Liver (tissue), 3 donors: ENCODE results near the gene TMOD4.
A peak's percentile ranks its signal among the peaks of the same experiment; 100 is the strongest.

ENCODE experiments used
- EGR1 ChIP-seq, 2 donors: IDR thresholded peaks; 2 replicates each; pipeline ENCODE4 v1.6.1; 2016 to 2018; ENCODE audit warnings: antibody characterized with exemption in 2 of 2, low read depth in 2 of 2
- FOXA1 ChIP-seq: IDR thresholded peaks from 2 replicates; pipeline ENCODE4 v1.6.1; 2016; ENCODE audit warnings: antibody characterized with exemption
- MAX ChIP-seq: IDR thresholded peaks from 2 replicates; pipeline ENCODE4 v1.6.1; 2016; ENCODE audit warnings: antibody characterized with exemption
- NR2F2 ChIP-seq: IDR thresholded peaks from 2 replicates; pipeline ENCODE4 v1.6.1; 2016; ENCODE audit warnings: antibody characterized with exemption
- REST ChIP-seq: IDR thresholded peaks from 2 replicates; pipeline ENCODE4 v1.6.1; 2016; ENCODE audit warnings: antibody characterized with exemption, mild to moderate bottlenecking
- RXRA ChIP-seq, 2 donors: IDR thresholded peaks; 2 replicates each; pipeline ENCODE4 v1.6.1; 2017 to 2018; ENCODE audit warnings: antibody characterized with exemption in 2 of 2, mild to moderate bottlenecking in 1 of 2
- SP1 ChIP-seq: IDR thresholded peaks from 2 replicates; pipeline ENCODE4 v1.6.1; 2018; ENCODE audit warnings: antibody characterized with exemption, mild to moderate bottlenecking
- YY1 ChIP-seq: IDR thresholded peaks from 2 replicates; pipeline ENCODE4 v1.6.1; 2016; ENCODE audit warnings: antibody characterized with exemption, mild to moderate bottlenecking
- ZBTB33 ChIP-seq: IDR thresholded peaks from 2 replicates; pipeline ENCODE4 v1.6.1; 2016; ENCODE audit warnings: antibody characterized with exemption
- TF ChIP-seq, protein P1 (sequence below): fragments of 150-350 bp; IDR thresholded peaks from 2 replicates; pipeline ENCODE4 v1.5.1; 2017; ENCODE audit warnings: improper control_type of control experiment, low read depth, low read length; ENCODE audit not compliant: missing input control
- TF ChIP-seq, protein P2 (sequence below): IDR thresholded peaks from 2 replicates; pipeline ENCODE4 v1.6.1; 2016; ENCODE audit warnings: antibody characterized with exemption
- donor health status: healthy.
- donor health status: healthy.

DNA sequence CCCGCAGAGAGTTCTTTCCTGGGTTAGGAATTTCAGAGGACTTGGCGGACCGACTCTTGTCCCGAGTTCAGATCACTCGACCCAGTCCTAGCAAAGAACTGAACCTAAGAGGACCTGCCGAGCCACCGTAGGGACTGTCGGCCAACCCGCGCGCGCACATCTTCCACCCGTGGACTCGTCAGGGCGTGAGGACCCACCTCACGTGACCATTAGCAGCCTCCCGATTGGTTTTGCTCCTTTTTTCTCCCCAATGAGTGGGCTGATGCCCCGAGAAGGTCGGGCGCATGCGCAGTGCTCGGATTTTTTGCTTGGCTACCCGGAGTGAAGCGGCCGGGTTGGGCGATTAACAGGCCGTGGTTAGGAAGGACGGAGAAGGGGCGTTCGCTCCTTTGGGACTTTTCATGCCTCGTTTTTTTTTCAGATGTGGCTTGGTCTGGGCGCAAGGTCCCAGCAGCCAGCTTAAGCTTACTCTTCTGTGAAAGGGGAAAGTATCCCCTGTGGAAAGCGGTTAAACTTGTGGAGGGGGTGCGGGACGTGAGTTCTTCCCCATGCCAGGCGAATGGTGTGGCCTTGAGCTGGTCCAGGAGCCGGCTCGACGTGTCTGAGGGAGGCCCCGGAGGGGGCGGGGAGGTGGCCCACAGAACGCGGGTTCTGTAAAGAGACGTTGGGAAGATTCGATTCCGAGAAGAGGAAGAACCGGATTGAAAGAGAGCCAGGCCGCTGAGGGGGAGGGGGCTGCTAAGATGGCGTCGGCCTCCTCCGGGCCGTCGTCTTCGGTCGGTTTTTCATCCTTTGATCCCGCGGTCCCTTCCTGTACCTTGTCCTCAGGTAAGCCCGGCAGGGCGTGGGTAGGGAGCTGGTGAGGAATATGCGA, 22.7 kb upstream of the TMOD4 start, which contains the start of gene PIP5K1A:
- TF ChIP-seq, protein P1, sequence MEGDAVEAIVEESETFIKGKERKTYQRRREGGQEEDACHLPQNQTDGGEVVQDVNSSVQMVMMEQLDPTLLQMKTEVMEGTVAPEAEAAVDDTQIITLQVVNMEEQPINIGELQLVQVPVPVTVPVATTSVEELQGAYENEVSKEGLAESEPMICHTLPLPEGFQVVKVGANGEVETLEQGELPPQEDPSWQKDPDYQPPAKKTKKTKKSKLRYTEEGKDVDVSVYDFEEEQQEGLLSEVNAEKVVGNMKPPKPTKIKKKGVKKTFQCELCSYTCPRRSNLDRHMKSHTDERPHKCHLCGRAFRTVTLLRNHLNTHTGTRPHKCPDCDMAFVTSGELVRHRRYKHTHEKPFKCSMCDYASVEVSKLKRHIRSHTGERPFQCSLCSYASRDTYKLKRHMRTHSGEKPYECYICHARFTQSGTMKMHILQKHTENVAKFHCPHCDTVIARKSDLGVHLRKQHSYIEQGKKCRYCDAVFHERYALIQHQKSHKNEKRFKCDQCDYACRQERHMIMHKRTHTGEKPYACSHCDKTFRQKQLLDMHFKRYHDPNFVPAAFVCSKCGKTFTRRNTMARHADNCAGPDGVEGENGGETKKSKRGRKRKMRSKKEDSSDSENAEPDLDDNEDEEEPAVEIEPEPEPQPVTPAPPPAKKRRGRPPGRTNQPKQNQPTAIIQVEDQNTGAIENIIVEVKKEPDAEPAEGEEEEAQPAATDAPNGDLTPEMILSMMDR: no peak
- TF ChIP-seq MAX: peak; percentile 81
- TF ChIP-seq YY1: peak; percentile 82
- peak; percentile 60 to 68 for TF ChIP-seq EGR1 (IDR thresholded peaks at IDR 0.05; ENCODE audit: low read depth in 2 of 2)
- TF ChIP-seq RXRA (IDR thresholded peaks at IDR 0.05): peak; percentile 63 to 72
- peak; percentile 70 for TF ChIP-seq NR2F2
- no peak for TF ChIP-seq FOXA1
- TF ChIP-seq REST: peak; percentile 55
- TF ChIP-seq SP1: peak; percentile 71
- peak; percentile 87 for TF ChIP-seq ZBTB33
- TF ChIP-seq, protein P2, sequence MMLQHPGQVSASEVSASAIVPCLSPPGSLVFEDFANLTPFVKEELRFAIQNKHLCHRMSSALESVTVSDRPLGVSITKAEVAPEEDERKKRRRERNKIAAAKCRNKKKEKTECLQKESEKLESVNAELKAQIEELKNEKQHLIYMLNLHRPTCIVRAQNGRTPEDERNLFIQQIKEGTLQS: no peak
